Measurements from ENCODE around the gene VWA5B2. TPM values are rescaled to one million over a fixed set of nuclear protein-coding genes. Genes with fewer than 3 reads are reported as not detected.

The VWA5B2 gene
- total and polyA plus RNA-seq, 2 of the 13 experiments (the other 11 are each of a cell fraction or from before 2014, with no cell fraction given) = 0.03 to 0.04 TPM

DNA sequence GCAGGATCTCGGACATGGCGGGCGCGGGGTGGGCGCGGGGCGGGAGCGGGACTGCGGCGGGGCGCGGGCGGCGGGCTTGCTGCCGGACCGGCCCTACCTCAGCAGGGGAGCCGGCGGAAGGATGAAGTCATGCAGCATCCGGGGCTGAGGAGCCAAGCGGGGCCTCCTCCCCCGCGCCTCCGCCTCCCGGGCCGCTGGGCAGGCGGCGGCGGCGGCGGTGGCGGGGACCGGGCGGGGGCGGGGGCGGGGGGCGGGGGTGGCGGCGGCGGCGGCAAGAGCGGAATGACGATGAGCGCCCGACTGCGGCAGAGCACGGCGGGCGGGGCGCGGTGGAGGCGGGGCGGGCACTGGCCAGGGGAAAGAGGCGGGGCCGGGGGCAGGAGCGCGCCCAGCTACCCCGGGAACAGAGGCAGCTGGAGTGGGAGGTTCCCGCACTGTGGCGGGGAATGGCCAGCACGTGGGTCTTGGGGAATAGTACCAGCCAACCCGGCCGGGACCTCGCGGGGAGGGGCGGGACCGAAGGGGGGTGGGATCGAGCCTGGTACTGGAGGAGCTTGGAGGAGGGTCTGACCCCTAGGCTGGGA lies 32.0 kb downstream of the VWA5B2 start, which contains the start of gene CAMK2N2 (continued):
- TF ChIP-seq, protein P1, sequence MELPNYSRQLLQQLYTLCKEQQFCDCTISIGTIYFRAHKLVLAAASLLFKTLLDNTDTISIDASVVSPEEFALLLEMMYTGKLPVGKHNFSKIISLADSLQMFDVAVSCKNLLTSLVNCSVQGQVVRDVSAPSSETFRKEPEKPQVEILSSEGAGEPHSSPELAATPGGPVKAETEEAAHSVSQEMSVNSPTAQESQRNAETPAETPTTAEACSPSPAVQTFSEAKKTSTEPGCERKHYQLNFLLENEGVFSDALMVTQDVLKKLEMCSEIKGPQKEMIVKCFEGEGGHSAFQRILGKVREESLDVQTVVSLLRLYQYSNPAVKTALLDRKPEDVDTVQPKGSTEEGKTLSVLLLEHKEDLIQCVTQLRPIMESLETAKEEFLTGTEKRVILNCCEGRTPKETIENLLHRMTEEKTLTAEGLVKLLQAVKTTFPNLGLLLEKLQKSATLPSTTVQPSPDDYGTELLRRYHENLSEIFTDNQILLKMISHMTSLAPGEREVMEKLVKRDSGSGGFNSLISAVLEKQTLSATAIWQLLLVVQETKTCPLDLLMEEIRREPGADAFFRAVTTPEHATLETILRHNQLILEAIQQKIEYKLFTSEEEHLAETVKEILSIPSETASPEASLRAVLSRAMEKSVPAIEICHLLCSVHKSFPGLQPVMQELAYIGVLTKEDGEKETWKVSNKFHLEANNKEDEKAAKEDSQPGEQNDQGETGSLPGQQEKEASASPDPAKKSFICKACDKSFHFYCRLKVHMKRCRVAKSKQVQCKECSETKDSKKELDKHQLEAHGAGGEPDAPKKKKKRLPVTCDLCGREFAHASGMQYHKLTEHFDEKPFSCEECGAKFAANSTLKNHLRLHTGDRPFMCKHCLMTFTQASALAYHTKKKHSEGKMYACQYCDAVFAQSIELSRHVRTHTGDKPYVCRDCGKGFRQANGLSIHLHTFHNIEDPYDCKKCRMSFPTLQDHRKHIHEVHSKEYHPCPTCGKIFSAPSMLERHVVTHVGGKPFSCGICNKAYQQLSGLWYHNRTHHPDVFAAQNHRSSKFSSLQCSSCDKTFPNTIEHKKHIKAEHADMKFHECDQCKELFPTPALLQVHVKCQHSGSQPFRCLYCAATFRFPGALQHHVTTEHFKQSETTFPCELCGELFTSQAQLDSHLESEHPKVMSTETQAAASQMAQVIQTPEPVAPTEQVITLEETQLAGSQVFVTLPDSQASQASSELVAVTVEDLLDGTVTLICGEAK (IDR thresholded peaks at IDR 0.05) = no peak
- TF ChIP-seq, protein P1 (CRISPR knock-in tag; IDR thresholded peaks at IDR 0.05) = no peak
- TF ChIP-seq, protein P2, sequence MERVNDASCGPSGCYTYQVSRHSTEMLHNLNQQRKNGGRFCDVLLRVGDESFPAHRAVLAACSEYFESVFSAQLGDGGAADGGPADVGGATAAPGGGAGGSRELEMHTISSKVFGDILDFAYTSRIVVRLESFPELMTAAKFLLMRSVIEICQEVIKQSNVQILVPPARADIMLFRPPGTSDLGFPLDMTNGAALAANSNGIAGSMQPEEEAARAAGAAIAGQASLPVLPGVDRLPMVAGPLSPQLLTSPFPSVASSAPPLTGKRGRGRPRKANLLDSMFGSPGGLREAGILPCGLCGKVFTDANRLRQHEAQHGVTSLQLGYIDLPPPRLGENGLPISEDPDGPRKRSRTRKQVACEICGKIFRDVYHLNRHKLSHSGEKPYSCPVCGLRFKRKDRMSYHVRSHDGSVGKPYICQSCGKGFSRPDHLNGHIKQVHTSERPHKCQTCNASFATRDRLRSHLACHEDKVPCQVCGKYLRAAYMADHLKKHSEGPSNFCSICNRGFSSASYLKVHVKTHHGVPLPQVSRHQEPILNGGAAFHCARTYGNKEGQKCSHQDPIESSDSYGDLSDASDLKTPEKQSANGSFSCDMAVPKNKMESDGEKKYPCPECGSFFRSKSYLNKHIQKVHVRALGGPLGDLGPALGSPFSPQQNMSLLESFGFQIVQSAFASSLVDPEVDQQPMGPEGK (CRISPR knock-in tag; IDR thresholded peaks at IDR 0.05) = peak; percentile 48
- TF ChIP-seq SAP130 (CRISPR knock-in tag; IDR thresholded peaks at IDR 0.05; ENCODE audit: low read depth) = peak; percentile 14; the same call in 1 of the 2 replicates
- TF ChIP-seq, protein P3, sequence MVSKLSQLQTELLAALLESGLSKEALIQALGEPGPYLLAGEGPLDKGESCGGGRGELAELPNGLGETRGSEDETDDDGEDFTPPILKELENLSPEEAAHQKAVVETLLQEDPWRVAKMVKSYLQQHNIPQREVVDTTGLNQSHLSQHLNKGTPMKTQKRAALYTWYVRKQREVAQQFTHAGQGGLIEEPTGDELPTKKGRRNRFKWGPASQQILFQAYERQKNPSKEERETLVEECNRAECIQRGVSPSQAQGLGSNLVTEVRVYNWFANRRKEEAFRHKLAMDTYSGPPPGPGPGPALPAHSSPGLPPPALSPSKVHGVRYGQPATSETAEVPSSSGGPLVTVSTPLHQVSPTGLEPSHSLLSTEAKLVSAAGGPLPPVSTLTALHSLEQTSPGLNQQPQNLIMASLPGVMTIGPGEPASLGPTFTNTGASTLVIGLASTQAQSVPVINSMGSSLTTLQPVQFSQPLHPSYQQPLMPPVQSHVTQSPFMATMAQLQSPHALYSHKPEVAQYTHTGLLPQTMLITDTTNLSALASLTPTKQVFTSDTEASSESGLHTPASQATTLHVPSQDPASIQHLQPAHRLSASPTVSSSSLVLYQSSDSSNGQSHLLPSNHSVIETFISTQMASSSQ (IDR thresholded peaks at IDR 0.05; ENCODE audit: low read depth) = no peak
- TF ChIP-seq, protein P3 (CRISPR knock-in tag; IDR thresholded peaks at IDR 0.05; ENCODE audit: borderline replicate concordance) = no peak
- TF ChIP-seq MAZ (IDR thresholded peaks at IDR 0.05; ENCODE audit: borderline replicate concordance, low read depth, low read length) = no peak
- TF ChIP-seq MAZ (CRISPR knock-in tag; IDR thresholded peaks at IDR 0.05; ENCODE audit: low read depth) = 0 out of 2 replicates have a peak, but pooled peaks have one; percentile 5

Measured in HepG2 (cell line).